Smooth muscle cell (in vitro differentiated cells): ENCODE measurements around the gene RNF169. TPM values are rescaled to one million over a fixed set of nuclear protein-coding genes. Genes with fewer than 3 reads are reported as not detected.
"Not testable (repeated sequence)": the region's sequence is repeated elsewhere in the genome, so short reads cannot be mapped to it uniquely, and the experiment has no call there.

Experiments used
- DNase-seq: peaks from one replicate; lab custom pipeline; 2025; ENCODE audit not compliant: unreplicated experiment; lab: John Stamatoyannopoulos, UW
- H2AFZ ChIP-seq: fragments of 200-600 bp; sonication (generic); 2 replicates; pipeline ENCODE4 v1.6.0; 2016; ENCODE audit warnings: antibody characterized with exemption, low read depth, mild to moderate bottlenecking
- H3F3A ChIP-seq: fragments of 200-600 bp; sonication (generic); 2 replicates; pipeline ENCODE4 v1.6.0; 2017; ENCODE audit warnings: antibody characterized with exemption, low read depth
- H3K27ac ChIP-seq: fragments of 200-600 bp; sonication (generic); 2 replicates; pipeline ENCODE4 v1.5.1; 2016; ENCODE audit warnings: low read depth, mild to moderate bottlenecking
- H3K27me3 ChIP-seq: fragments of 200-600 bp; sonication (generic); 2 replicates; pipeline ENCODE4 v1.6.1; 2016; ENCODE audit warnings: low read depth, mild to moderate bottlenecking
- H3K36me3 ChIP-seq: fragments of 200-600 bp; sonication (generic); 2 replicates; pipeline ENCODE4 v1.5.1; 2016; ENCODE audit warnings: low read depth
- H3K4me1 ChIP-seq: fragments of 200-600 bp; sonication (generic); 2 replicates; pipeline ENCODE4 v1.5.1; 2016; ENCODE audit warnings: low read depth
- H3K4me2 ChIP-seq: fragments of 200-600 bp; sonication (generic); 2 replicates; pipeline ENCODE4 v1.6.0; 2016; ENCODE audit warnings: mild to moderate bottlenecking
- H3K4me3 ChIP-seq: fragments of 200-600 bp; sonication (generic); 2 replicates; pipeline ENCODE4 v1.5.1; 2016; ENCODE audit warnings: mild to moderate bottlenecking
- H3K79me2 ChIP-seq: fragments of 200-600 bp; sonication (generic); 2 replicates; pipeline ENCODE4 v1.6.0; 2016; ENCODE audit warnings: low read depth, mild to moderate bottlenecking
- H3K9ac ChIP-seq: fragments of 200-600 bp; sonication (generic); 2 replicates; pipeline ENCODE4 v1.6.0; 2016; ENCODE audit warnings: low read depth
- H3K9me3 ChIP-seq: fragments of 200-600 bp; sonication (generic); replicated peaks from 2 replicates; pipeline ENCODE4 v1.5.1; 2016; ENCODE audit warnings: low read depth
- H4K20me1 ChIP-seq: fragments of 200-600 bp; sonication (generic); 2 replicates; pipeline ENCODE4 v1.6.0; 2016; ENCODE audit warnings: low read depth
- CTCF ChIP-seq: fragments of 200-600 bp; sonication (generic); IDR thresholded peaks from 2 replicates; pipeline ENCODE4 v1.5.1; 2017; ENCODE audit warnings: borderline replicate concordance, mild to moderate bottlenecking, antibody characterized with exemption; ENCODE audit not compliant: insufficient read depth, poor library complexity, severe bottlenecking
- WGBS: methylation state at CpG from one replicate; pipeline ENCODE4 v1.1.7; 2016; ENCODE audit warnings: low lambda C conversion rate; 5-methylcytosine and 5-hydroxymethylcytosine counted together
- polyA plus RNA-seq: library from polyadenylated mRNA; unstranded; fragments of >200 nt; fragmentation: Nextera tagmentation; extraction: Ambion mirVana; gene quantifications from 2 replicates; pipeline ENCODE4 v1.2.1, GENCODE V29; 2016
- total RNA-seq: library from RNA; depleted of rRNA; stranded (reverse); fragments of >200 nt; gene quantifications from 2 replicates; pipeline ENCODE4 v1.2.3, GENCODE V29; 2014

The RNF169 gene
- total and polyA plus RNA-seq, 2 experiments from 2014 or later = 2.2 to 13.6 TPM

- no peak overlapping the region for H3K9ac ChIP-seq
- no peaks in the 10 kb centered on the region for H4K20me1 ChIP-seq
- H3K36me3 ChIP-seq = peaks cover 11% of the 10 kb centered on the region
- H2AFZ ChIP-seq = no peak overlapping the region
- H3K9me3 ChIP-seq = no peaks in the 10 kb centered on the region
- 22% methylated on average over 1 of the region's 1 CpG for WGBS
- peak overlapping the region; percentile 18 for H3K4me2 ChIP-seq
- TF ChIP-seq CTCF = no peak
- no peak overlapping the region for H3K4me3 ChIP-seq
- H3K4me1 ChIP-seq = peaks cover 3% of the 10 kb centered on the region
- DNase-seq = no peak
- peaks cover 11% of the 10 kb centered on the region for H3K79me2 ChIP-seq
- peak overlapping the region; percentile 31 for H3K27ac ChIP-seq
- no peaks in the 10 kb centered on the region for H3K27me3 ChIP-seq
- peaks cover 29% of the 10 kb centered on the region for H3F3A ChIP-seq
Observed at GRCh38 chr11:74819400-74819799, 70.8 kb downstream of the RNF169 start.

- no peaks in the 10 kb centered on the region for H3K27me3 ChIP-seq
- peak overlapping the region; percentile 31 for H3K27ac ChIP-seq
- no peak overlapping the region for H3K9ac ChIP-seq
- no peak for DNase-seq
- H3F3A ChIP-seq = peaks cover 29% of the 10 kb centered on the region
- TF ChIP-seq CTCF = no peak
- H3K79me2 ChIP-seq = peaks cover 6% of the 10 kb centered on the region
- no peak overlapping the region for H2AFZ ChIP-seq
- peaks cover 3% of the 10 kb centered on the region for H3K4me1 ChIP-seq
- no peaks in the 10 kb centered on the region for H3K9me3 ChIP-seq
- no peaks in the 10 kb centered on the region for H4K20me1 ChIP-seq
- WGBS = 86% methylated on average over 1 of the region's 1 CpG
- no peak overlapping the region for H3K4me3 ChIP-seq
- H3K36me3 ChIP-seq = peaks cover 21% of the 10 kb centered on the region
- H3K4me2 ChIP-seq = no peak overlapping the region
Observed at GRCh38 chr11:74820763-74821162, 72.1 kb downstream of the RNF169 start.

GRCh38 chr11:74822170-74822569 is 73.5 kb downstream of the RNF169 start:
- H2AFZ ChIP-seq = no peak overlapping the region
- DNase-seq = no peak
- H3K27ac ChIP-seq = peak overlapping the region; percentile 17
- H3K9ac ChIP-seq = no peak overlapping the region
- H3K4me2 ChIP-seq = peak overlapping the region; percentile 36
- H3K79me2 ChIP-seq = peaks cover 6% of the 10 kb centered on the region
- no peaks in the 10 kb centered on the region for H3K27me3 ChIP-seq
- H3K4me1 ChIP-seq = peaks cover 3% of the 10 kb centered on the region
- 45% methylated on average over 5 of the region's 5 CpGs for WGBS
- peaks cover 29% of the 10 kb centered on the region for H3F3A ChIP-seq
- no peaks in the 10 kb centered on the region for H4K20me1 ChIP-seq
- H3K36me3 ChIP-seq = peaks cover 27% of the 10 kb centered on the region
- H3K9me3 ChIP-seq = peaks cover 7% of the 10 kb centered on the region
- no peak for TF ChIP-seq CTCF
- no peak overlapping the region for H3K4me3 ChIP-seq

GRCh38 chr11:74824285-74824982 is 75.8 kb downstream of the RNF169 start:
- H3K79me2 ChIP-seq = peaks cover 6% of the 10 kb centered on the region
- H2AFZ ChIP-seq = no peak overlapping the region
- DNase-seq = no peak
- peaks cover 27% of the 10 kb centered on the region for H3K36me3 ChIP-seq
- peaks cover 3% of the 10 kb centered on the region for H3K4me1 ChIP-seq
- H3K4me3 ChIP-seq = no peak overlapping the region
- no peak overlapping the region for H3K9ac ChIP-seq
- TF ChIP-seq CTCF = no peak
- WGBS = 89% methylated on average over 1 of the region's 1 CpG
- H3K27me3 ChIP-seq = no peaks in the 10 kb centered on the region
- H3K4me2 ChIP-seq = no peak overlapping the region
- H4K20me1 ChIP-seq = no peaks in the 10 kb centered on the region
- H3F3A ChIP-seq = peaks cover 20% of the 10 kb centered on the region
- H3K27ac ChIP-seq = no peak overlapping the region
- H3K9me3 ChIP-seq = peaks cover 7% of the 10 kb centered on the region

- H3K27me3 ChIP-seq, DNase-seq, H3K4me1 ChIP-seq, H3K4me3 ChIP-seq, H3K27ac ChIP-seq, H3K9ac ChIP-seq, H3K9me3 ChIP-seq, H3K79me2 ChIP-seq, H4K20me1 ChIP-seq, H2AFZ ChIP-seq, H3K4me2 ChIP-seq: not testable (repeated sequence)
- WGBS = 72% methylated on average over 2 of the region's 2 CpGs
- Histone ChIP-seq H3F3A (peaks cover 12% of the 10 kb centered on the region), H3K36me3 (peaks cover 28% of the 10 kb centered on the region)
Observed at GRCh38 chr11:74825596-74825995, 76.9 kb downstream of the RNF169 start.
